Left renal pelvis (tissue), 4 donors: ENCODE measurements around the gene ALDOC. TPM values are rescaled to one million over a fixed set of nuclear protein-coding genes. Genes with fewer than 3 reads are reported as not detected.

Experiments
- DNase-seq, 4 donors: peaks; one replicate each; pipeline ENCODE4 v3.0.0-alpha.2; 2013; ENCODE audit warnings: low read depth in 4 of 4, low spot score in 3 of 4
- polyA plus RNA-seq, 4 donors: library from polyadenylated mRNA; unstranded; fragments of 120-200 nt; gene quantifications; one replicate each; pipeline ENCODE4 v1.2.1, GENCODE V29; 2013; ENCODE audit not compliant: insufficient read length in 4 of 4

The ALDOC gene
- polyA plus RNA-seq, 4 donors, result 6.1 to 30.3 (median 18.6) TPM

DNA sequence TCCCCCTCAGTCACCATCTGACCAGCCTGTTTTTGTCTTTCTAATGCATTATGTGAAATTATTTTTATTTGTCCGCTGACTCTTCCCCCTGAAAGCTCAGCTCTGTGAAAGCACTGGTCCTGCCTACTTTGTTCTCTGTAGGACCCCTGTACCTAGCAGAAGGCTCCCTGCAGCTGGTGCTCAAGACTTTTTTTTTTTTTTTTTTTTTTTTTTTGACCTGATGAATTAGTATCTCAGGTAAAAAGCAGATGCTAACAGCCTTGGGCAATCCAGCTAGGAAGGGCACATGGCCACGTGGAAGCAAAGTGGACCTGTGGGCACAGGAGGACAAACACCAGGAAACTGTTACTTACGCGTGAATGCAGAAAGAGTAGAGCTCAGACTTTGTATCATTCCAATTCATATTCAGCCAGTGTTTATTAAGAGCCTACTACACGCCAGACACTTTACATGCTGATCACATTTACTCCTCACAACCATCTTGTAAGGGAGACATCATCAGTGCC, 23.6 kb downstream of the ALDOC start:
- DNase-seq, result no peak

DNA sequence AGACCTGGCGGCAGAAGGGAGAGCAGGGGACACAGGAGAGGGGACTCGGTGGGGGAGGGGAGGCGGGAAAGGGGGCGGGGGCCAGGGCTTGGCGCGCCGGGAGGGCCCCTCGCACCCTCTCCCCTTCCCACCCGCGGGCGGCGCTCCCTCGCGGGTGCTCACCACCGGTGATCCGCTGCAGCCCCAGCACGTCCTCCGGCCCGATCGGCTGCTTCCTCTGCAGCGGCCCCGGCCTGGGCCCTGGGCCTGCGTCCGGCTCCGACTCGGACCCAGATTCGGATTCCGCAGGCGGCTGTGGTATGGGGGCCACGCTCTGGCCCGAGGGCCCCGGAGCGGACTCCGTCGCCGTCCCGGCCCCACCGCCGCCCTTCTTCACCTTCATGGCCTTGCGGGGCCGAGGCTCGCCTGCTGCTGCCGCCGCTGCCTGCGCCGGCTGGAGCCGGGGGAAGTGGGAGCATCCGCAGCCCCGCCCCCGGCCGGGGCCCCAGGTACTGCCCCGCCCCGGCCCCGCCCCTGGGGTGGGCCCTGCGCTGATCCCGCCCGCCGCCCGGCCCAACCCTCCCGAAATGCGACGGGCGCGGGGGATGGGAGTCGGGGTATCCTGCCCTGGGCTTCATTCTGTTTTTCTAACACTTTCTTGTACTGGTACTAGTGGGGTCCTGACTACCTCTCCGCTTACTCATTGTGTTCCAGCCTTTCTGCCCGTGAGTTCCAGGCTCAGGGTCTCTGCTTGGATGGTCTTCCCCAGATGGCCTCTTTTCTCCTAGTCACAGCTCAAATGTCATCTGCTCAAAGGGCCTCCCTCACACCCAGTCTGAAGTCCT, 24.3 kb downstream of the ALDOC start, which contains the start of gene UNC119:
Gene UNC119, minus strand, starts transcription at position 449 of the 824 bp plus-strand sequence. Its CDS starts 67 bp downstream, at position 382.
- peak in 3 of 4 donors; percentile 67 to 79 (median 77) for DNase-seq

DNA sequence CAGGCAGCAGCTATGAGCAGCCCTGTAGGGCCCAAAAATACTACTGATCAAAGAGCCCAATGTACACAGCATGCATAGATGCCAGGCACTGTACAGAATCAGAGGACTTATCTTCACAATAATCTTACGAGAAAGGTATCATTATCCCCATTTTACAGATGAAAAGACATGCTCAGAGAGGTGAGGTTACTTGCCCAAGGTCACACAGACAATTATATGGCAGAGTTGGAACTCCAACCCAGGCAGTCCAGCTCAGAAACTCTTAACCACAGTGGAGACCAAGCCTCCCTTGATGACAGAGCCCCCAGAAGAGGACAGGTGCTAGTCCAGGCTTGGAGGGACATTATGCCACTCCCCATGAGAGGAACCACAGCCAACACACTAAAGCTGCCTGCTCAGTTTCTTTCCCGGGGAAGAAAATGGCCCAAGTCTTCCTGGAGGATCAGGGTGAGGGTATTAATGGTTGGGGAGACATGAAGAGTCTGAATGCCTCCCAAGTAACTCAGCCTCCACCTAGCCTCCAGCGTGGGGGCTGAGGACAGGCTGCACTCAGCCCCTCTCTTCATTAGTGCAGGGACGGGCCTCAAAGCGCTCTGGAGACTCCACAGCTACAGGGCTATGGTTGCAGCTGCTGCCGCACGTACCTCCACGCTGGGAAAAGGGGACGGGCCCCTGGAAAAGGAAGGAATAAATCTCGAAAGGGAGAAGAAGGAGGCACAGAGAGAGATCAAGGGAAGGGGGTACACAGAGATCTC, 25.1 kb downstream of the ALDOC start:
- DNase-seq, result no peak

DNA sequence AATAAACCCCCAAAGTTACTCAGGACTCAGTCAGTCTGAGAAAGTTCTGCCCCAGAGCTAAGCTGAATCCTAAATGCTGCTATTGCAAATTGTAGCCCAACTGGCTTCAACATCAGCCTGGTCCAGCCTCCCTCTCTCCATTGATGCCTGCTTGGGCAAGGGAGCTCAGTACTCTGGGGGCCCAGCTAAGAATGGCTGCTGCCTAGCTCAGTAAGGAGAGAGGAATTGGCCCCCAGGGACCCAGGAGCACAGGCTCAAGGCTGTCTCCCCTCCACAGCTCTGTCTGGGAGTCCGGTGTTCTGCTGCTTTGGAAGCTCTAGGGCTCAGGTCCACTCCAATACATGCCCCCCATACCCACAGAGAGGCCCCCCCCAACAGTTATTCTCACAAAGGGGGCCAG, 25.8 kb downstream of the ALDOC start:
- DNase-seq, result no peak

DNA sequence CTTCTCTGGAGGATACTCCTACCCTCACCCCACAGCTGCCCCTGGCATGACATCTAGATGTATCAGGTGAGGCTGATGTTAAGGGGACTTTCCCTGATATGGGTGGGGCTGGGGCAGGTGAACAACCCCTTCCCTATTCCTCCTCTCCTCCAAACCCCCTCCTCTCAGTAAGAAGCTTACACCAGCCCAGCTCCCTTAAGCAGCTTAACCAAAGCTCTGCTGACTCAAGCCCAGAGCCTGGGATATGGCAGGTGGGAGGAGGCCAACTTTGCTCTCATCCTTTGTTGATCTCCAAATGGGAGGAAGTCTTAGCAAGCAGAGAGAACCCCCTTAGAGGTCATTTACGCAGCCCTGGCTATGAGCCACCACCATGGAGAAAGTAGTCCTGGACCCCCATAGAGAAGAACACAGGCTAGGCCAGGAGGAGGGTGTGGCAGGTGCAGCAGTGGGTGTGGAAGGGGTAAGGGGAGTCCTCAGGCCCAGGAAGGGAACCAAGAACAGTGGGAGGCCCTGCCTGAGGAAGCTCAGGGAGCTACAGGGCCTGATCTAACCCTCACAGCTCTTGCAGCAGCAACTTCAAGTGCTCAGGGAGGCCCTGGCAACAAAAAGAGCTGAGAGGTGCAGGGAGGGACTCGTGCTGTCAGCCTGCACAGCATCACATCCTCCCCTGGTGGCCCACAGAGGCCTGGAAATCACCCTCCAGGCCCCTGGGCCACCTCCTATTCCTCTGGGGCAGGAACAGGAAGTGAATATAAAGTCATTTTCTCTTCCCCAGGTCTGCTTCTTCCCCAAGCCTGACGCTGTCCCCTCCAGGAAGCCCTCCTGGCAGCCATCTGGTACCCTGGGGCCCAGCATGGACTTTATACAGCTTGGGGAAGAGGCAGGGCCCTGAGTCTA, 27.2 kb downstream of the ALDOC start:
- DNase-seq, result no peak

DNA sequence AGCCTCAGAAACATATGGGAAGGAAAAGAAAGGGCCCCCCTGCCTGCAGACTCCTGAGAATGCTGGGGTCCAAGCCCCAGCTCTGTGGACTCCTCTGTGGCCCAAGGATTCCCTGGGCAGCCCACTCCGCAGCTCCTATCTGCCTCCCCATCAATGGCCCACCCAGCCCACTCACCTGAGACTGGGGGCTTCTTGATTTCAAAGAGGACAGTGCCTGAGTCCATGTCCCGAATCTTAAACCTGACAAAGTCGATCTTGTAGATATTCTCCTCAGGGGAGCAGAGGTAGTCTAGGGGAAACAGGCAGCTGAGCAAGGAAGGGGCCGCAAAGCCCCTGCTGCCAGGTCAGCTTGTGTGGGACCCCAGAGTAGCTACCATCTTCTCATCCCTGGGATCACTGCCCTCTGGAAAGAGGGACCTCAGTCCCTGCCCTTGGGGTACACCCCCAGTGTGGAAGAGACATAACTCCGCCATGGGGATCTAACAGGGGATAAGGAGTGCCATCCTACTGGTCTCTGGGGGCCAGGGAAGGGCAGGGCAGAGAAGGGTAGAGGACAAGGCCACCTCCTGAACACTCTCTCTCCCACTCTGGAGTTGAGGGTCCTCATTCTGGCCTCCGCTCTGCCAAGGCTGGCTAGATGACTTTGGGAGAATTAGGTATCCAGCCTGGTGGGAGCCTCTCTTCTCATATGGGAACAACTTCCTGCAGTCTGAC, 28.1 kb downstream of the ALDOC start:
- no peak for DNase-seq

DNA sequence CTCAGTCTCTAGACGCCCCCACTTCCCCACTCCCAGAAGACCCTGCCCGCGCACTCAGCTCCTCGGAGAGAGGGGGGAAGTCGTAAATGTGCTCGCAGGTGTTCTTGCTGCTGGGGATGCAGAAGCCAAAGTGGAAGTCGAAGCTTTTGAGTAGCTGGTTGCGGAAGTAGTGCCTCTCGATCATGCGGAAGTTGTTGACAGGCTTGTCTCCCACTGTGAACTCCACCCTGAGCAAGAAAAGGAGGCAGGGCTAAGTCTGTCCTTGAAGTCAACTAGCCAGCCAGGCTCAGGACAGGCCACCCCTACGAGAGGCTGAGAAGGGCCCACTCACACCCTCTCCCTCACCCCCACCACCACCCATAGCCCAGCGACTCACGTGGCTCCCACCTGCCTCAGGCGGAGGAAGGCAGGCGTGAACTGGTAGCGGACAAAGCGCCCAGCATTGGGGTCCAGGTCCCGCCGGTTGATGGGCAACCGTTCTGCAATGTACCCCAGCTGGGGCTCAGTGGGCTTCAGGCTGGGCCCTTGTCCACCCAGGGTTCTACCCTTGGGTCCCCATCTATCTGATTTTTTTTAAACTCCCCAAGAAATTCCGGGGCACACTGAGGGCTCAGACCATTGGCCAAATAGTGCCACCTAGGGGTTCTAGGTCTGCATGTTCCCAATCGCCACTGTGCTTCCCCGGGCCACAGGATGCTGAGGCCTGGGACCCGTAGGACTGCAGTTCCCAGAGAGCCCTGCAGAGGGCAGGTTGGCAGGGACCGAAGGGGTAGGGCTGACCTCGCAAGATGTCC, 28.9 kb downstream of the ALDOC start:
- no peak for DNase-seq

DNA sequence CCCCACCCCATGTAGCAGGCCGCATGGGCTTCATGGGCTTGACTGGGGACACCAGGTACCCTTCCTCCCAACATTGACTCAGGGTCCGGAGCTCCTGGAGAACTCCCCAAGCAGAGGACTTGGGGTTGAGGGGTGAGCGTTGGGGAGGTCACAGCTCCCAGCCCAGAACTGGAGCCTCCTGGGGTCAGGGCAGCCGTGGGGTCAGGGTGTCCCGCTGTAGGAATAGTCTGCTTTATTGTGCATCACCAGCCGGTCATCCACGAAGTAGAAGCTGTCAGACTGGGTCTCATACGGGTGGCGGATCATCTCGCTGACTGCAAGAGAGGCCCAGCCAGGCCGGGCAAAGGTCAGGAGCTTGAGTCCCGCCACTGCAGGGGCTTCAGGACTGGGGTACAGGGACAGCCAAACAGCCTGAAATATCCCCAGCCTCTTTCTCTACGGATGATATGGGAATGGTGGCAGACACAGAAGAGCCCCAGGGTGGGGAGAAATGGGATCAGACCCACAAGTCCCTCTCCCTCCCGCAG, 29.5 kb downstream of the ALDOC start:
- DNase-seq, result no peak

DNA sequence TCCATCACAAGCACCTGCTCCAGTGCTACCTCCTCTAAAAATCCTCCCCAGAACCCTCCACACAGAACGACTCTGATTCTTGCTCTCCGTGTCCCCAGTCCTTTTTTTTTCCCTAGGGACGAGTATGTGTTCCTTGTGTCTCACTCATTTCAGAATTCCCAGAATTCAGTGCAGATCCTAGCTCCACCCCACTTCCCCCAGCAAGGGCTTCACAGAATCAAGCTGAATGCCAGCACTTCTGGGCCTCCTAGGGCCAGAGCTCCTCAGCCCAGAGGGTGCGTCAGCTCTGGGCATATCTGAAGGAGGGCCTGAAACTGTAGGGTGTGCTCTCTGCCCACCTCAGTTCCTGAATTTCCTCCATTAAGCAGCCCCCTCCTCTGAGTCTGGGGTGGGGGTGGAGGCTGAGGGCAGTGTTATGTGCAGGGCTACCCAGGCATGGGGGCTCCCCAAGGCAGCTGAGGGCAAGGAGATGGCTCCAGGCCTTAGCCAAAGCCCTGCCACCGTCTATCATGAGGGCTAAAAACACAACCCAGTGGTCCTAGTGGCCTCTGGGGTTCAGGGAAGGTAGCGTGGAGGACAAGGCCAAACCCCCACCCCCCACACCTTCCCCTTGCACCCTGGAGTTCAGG, 30.8 kb downstream of the ALDOC start:
- DNase-seq, result no peak

DNA sequence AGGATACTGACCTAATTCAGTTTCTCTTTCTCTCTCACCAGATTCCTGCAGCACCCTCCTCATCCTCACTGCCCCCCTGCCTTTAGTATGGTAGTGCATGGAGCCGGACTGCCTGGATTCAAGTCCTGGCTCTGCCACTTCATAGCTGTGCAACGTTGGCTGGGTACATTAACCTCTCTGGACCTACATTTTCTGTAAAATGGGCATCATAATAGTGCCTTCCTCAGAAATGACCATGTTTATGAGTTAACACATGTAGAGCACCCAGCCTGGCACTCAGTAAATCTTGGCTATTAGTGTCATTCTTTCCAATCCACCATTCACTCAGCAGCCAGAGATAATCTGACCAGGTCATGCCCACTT, 31.6 kb downstream of the ALDOC start:
- no peak for DNase-seq

DNA sequence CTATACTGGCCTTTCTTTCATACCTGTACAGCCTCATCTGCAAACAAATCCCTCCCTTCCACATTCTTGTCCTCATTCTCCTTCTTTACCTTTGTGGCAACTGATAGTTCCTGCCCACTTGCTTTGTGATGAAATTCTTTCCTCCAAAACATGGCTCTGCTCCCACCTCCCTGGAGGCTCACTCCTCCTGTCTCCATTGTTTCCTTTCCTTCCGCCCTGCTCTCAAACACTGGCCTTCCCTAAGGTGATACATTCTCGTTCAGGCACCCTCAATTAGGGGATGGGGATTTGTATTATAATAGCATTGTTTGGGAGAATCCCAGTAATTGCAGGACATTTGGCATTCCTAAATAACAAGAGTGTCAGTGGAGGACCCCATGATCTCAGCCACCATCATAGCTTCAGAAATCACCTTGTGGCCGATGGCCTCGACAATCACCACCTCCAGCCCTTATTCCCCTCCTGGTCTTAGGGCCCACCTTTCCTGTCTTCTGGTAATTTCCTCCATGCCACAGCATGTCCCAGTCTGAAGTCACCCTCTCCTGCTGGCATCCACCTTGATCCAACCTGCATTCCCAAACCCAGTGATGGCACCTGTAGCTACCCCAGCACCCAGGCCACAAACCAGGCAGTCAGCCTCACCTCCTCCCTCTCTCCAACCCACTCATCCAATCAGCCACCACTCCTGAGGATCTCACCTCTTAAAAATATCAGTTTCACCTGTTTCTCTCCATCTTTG, 32.1 kb downstream of the ALDOC start:
- DNase-seq, result no peak

DNA sequence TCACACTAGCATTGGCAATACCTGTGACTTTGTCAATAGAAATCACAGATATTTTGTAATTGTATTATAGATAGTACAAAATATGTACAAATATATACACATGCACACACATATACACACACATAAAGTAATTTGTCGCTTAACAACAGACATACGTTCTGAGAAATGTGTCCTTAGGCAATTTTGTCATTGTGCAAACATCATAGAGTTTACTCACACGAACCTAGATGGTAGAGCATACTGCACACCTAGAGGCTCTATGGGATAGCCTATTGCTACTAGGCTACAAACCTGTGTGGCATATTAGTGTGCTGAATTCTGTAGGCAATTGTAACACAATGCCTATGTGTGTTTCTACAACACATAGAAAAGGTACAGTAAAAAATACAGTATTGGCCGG, 35.3 kb downstream of the ALDOC start:
- no peak for DNase-seq

DNA sequence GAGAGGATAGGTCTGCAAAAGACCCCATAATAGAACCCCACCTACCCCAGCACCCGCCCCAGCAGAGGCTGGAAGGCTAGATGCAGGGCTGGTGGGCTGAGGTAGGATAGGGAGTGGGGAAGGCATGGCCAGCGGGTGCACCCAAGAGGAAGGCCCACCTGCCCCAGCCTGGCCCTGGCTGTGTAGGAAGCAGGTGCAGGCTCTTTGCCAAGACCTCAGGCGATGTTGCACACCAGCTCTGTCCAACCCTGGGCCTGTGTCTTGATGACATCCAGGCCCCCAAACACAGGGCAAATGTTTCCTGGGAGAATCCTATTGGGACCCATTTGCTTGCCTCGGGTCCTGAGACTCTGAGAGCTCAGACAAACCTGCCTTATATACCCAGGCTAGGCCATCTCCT, 36.5 kb downstream of the ALDOC start:
- no peak for DNase-seq

DNA sequence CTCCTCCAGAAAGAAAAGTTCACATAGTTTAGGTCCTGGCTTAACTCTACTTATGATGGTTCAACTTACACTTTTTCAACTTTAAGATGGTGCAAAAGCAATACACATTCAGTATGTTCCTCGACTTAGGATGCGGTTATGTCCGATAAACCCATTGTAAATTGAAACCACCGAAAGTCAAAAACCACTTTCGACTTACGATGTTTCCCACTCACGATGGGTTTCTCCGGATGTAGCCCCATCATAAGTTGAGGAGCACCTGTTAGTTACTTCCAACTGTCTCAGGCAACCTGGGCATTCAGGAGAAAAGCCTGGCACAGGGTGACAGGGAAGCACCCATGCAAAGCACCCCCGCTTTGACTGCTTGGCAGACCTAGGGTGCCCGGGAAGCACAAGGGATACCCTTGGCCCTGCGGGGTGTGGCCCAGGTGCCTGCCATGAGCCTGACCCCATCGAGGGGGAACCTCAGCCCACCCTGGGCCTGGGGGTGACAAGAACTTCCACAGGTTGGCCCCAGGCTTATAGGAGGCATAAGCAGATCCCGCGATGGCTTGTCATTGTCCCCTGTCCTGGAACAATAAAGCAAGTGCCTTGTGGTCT, 38.3 kb downstream of the ALDOC start:
- DNase-seq, result no peak

DNA sequence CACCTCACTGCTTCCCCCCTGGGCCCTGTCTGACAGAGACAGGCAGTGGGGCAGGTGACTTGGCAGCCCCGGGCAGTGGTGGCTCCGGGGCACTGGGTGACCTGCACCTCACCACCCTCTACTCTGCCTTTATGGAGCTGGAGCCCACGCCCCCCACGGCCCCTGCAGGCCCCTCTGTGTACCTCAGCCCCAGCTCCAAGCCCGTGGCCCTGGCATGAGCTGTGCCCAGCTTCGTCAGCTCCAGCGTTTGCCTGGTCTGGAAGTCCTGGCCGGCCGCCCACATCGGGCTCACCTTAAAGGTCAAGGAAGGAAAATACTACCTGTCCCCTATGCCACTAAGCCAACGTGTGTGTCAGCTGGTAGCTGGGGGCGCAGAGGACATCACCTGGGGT, 39.5 kb downstream of the ALDOC start:
- no peak for DNase-seq

DNA sequence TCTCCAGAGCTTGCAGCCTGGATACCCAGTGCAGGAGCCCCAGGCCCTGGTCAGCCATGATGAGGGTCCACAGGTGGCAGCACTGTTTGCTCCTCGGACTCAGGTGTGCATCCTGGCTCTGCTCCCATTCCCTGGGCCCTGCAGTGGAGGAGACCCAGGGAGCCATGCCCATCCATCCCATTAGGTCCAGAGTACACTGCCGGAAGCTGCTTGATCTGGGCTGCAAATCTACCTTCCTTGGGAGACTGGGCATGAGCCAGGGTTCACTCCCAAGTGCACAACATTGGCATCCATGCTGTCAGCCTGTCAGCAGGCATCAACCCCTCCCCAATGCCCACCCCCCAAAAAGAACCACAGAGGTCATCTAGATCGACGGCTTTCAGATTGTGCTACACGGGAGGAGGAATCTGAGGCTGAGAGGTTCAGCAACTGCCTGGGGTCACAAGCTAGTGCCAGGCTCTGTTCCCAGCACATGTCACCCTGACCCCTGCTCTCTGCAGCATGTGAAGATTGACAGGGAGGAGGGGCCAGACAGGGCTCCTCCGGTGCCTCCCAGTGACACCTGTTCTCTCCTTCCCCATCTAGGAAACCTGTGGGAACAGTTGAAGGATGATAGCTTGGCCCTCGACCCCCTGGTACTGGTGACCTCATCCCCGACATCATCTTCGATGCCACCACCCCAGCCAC, 40.0 kb downstream of the ALDOC start:
- DNase-seq, result no peak
